ENCODE data around the gene MYADM. TPM values are rescaled to one million over a fixed set of nuclear protein-coding genes. Genes with fewer than 3 reads are reported as not detected.

The MYADM gene
- total RNA-seq, 1 donor from 2014 or later, result 96.0 TPM

GRCh38 chr19:53897459-53897858, 29.8 kb downstream of the MYADM start:
- peaks cover 99% of the 10 kb centered on the region for H3K27me3 ChIP-seq (ENCODE audit: low read depth)
- no peak for DNase-seq
- no peaks in the 10 kb centered on the region for H3K9me3 ChIP-seq (replicated peaks)
- H3K27ac ChIP-seq (replicated peaks), result no peak overlapping the region
- intact Hi-C loops (cut with micrococcal nuclease), result no loop called here
- no peaks in the 10 kb centered on the region for H3K36me3 ChIP-seq
- H3K4me1 ChIP-seq, result no peaks in the 10 kb centered on the region
- H3K4me3 ChIP-seq, result no peak overlapping the region
- TF ChIP-seq, protein P1, sequence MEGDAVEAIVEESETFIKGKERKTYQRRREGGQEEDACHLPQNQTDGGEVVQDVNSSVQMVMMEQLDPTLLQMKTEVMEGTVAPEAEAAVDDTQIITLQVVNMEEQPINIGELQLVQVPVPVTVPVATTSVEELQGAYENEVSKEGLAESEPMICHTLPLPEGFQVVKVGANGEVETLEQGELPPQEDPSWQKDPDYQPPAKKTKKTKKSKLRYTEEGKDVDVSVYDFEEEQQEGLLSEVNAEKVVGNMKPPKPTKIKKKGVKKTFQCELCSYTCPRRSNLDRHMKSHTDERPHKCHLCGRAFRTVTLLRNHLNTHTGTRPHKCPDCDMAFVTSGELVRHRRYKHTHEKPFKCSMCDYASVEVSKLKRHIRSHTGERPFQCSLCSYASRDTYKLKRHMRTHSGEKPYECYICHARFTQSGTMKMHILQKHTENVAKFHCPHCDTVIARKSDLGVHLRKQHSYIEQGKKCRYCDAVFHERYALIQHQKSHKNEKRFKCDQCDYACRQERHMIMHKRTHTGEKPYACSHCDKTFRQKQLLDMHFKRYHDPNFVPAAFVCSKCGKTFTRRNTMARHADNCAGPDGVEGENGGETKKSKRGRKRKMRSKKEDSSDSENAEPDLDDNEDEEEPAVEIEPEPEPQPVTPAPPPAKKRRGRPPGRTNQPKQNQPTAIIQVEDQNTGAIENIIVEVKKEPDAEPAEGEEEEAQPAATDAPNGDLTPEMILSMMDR (IDR thresholded peaks at IDR 0.05; ENCODE audit: borderline replicate concordance), result no peak

DNA sequence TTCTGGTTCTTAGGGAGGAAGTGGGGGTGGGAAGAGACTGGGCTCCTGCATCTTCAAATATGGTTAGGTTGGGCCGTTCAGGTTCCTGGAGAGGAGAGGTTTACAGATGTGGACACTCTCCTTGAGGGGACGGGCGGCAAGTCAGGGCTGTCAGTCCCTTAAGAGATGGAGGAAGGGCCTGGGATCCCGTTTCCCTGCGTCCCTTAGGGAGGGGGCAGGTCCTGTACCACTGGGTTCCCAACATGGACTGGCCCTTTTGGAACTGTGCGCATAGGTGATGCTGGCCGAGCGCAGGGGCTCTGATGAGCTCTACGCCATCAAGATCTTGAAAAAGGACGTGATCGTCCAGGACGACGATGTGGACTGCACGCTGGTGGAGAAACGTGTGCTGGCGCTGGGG, 30.5 kb downstream of the MYADM start:
- no peak overlapping the region for H3K27ac ChIP-seq (replicated peaks)
- TF ChIP-seq, protein P1 (IDR thresholded peaks at IDR 0.05; ENCODE audit: borderline replicate concordance), result no peak
- intact Hi-C loops (cut with micrococcal nuclease), result no loop called here
- H3K27me3 ChIP-seq (ENCODE audit: low read depth), result peaks cover 100% of the 10 kb centered on the region
- no peaks in the 10 kb centered on the region for H3K4me1 ChIP-seq
- no peaks in the 10 kb centered on the region for H3K36me3 ChIP-seq
- no peak for DNase-seq
- no peaks in the 10 kb centered on the region for H3K9me3 ChIP-seq (replicated peaks)
- no peak overlapping the region for H3K4me3 ChIP-seq

- peaks cover 100% of the 10 kb centered on the region for H3K27me3 ChIP-seq (ENCODE audit: low read depth)
- DNase-seq, result no peak
- no peak overlapping the region for H3K27ac ChIP-seq (replicated peaks)
- intact Hi-C loops (cut with micrococcal nuclease), result no loop called here
- no peaks in the 10 kb centered on the region for H3K9me3 ChIP-seq (replicated peaks)
- TF ChIP-seq, protein P1 (IDR thresholded peaks at IDR 0.05; ENCODE audit: borderline replicate concordance), result no peak
- no peaks in the 10 kb centered on the region for H3K36me3 ChIP-seq
- H3K4me1 ChIP-seq, result no peaks in the 10 kb centered on the region
- no peak overlapping the region for H3K4me3 ChIP-seq
These were observed 31.1 kb downstream of the MYADM start for GRCh38 chr19:53898636-53899341.

GRCh38 chr19:53900191-53900860, 32.6 kb downstream of the MYADM start:
- intact Hi-C loops (cut with micrococcal nuclease), result loop anchor here (10.0 kb wide), 1 partner anchor 124 kb away; no protein-coding TSS in a partner anchor
- Histone ChIP-seq H3K36me3 (no peaks in the 10 kb centered on the region), H3K4me3 (no peak overlapping the region), H3K4me1 (no peaks in the 10 kb centered on the region), H3K27ac (replicated peaks) (no peak overlapping the region), H3K27me3 (ENCODE audit: low read depth) (peaks cover 100% of the 10 kb centered on the region), H3K9me3 (replicated peaks) (no peaks in the 10 kb centered on the region)
- DNase-seq, result no peak
- TF ChIP-seq, protein P1 (IDR thresholded peaks at IDR 0.05; ENCODE audit: borderline replicate concordance), result no peak

DNA sequence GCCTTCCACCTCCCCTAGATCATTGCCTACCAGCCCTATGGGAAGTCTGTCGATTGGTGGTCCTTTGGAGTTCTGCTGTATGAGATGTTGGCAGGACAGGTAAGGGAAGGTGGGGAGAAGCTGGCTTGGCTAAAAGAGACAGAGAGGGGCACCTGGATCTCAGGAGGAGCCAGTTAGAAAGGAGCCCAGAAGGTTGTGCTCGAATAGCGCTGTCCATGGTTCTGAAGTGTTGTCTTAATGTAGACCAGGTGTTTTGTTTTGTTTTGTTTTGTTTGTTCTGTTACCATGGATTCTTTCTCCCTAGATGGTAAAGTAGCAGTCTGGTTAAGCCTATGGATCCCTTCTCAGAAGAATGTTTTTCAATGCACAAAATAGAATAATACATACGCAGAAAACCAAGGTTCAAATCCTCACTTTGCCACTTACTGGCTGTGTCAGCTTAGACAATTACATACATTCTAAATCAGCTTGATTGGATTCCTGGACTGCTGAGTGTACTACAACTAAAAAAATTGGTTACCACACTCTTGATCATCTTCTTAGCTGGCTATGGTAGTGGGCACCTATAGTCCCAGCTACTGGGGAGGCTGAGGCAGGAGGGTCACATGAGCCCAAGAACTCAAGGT, 35.5 kb downstream of the MYADM start:
- Histone ChIP-seq H3K36me3 (no peaks in the 10 kb centered on the region), H3K27ac (replicated peaks) (no peak overlapping the region), H3K9me3 (replicated peaks) (no peaks in the 10 kb centered on the region), H3K4me3 (no peak overlapping the region), H3K27me3 (ENCODE audit: low read depth) (peaks cover 98% of the 10 kb centered on the region), H3K4me1 (peaks cover 5% of the 10 kb centered on the region)
- no peak for DNase-seq
- TF ChIP-seq, protein P1 (IDR thresholded peaks at IDR 0.05; ENCODE audit: borderline replicate concordance), result no peak
- intact Hi-C loops (cut with micrococcal nuclease), result loop anchor here (10.0 kb wide), 1 partner anchor 122 kb away; no protein-coding TSS in a partner anchor
